ENCODE measurements around the gene ECD. TPM values are rescaled to one million over a fixed set of nuclear protein-coding genes. Genes with fewer than 3 reads are reported as not detected.
A peak's percentile ranks its signal among the peaks of the same experiment; 100 is the strongest.

The ECD gene
- polyA plus RNA-seq, 4 donors, result 33.6 to 40.9 (median 37.7) TPM

DNA sequence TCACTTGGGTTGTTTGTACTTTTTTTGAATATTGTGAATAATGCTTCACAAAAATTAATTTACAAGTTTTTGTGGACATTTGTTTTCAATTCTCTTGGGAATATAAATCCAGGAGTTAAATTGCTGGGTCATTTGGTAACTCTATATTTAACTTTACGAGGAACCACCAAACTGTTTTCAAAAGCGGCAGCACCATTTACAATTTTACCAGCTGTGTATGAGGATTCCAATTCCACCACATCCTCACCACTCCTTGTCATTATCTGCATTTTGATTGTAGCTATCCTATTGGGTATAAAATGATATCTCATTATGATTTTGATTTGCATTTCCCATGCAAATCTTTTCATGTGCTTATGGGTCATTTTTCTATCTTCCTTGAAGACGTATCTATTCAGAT is 61.5 kb downstream of the ECD start:
- DNase-seq (ENCODE audit: low read depth in 4 of 4, low spot score in 2 of 4), result no peak

DNA sequence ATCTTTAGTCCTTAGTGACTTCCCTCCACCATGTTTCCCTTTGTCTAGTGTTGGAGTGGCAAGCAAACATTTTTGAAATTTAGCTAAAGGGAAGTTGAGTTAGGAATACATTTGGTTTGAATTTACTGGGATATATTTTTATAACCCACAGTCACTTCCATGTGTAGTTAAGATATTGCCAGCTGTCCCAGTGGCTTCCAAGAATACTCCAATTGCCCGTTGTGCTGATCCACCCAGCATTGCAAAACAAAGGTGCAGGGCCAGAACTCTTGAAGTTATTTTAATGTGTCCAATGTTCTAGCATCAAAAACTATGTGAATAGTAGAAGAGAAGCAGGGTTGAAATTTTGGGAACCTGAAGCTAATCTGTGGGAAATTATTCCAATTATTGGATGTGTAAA is 68.7 kb downstream of the ECD start:
- no peak for DNase-seq (ENCODE audit: low read depth in 4 of 4, low spot score in 2 of 4)

DNA sequence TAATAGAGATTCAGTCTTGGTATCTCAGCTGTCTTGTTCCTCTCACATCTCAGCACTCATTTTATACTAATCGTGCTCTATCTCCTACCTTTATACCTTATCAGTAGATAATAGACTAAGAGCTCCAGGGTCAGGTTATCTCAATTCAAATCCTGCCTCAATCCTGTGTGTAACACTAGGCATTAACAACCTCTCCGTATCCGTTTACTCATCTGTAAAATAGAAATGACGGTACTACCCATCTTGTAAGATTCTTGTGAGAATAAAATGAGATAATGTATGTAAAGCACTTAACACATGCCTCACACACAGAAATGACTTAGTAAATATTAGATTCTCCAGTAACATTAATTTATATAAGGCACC is 70.5 kb downstream of the ECD start:
- DNase-seq (ENCODE audit: low read depth in 4 of 4, low spot score in 2 of 4), result no peak

DNA sequence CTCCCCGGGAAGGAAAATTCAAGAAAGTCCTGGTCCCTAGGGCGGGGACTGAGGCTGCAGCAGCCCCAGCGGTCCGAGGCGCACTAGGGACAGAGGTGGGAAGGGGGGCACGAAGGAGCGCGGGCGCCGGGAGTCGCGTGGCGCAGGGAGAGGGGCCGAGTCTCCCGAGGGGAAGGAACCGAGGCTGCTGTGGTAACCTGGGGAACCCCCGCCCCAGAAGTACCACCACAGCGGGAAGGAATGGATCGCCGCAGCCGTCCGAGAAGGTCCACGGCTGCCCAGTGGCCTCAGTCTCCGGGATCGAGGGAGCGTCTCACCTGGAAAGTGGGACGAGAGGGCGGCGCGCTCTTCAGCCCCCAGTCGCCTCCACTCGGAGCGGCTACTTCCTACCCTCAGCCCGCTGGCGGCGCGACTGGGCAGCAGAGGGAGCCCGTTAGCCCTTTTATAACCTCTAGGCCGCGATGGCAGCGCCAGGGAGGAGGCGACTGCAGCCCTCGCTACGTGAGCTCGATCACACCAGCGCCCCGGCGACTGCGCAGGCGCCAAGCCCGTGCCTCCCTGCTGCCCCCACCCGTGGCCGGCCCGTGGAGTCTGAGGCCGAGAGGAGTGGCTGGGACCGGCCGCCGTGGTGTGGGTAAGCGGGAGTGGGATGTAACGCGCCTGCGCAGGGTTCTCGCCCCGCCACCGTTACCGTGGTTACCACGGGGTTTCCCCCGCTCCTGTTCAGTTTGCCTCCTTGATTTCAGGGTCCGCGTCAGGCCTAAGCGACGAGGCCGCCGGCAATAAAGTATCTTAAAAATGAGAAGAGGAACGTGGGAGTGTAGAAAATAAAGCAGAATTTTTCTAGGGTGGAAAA is 71.1 kb downstream of the ECD start, which contains the start of gene P4HA1:
TSS of gene P4HA1 (minus strand) at position 418 of the 856 bp plus-strand sequence. CDS start 21,983 bp downstream, outside the sequence.
- DNase-seq (ENCODE audit: low read depth in 4 of 4, low spot score in 2 of 4), result peak; percentile 87 to 94 (median 91)

DNA sequence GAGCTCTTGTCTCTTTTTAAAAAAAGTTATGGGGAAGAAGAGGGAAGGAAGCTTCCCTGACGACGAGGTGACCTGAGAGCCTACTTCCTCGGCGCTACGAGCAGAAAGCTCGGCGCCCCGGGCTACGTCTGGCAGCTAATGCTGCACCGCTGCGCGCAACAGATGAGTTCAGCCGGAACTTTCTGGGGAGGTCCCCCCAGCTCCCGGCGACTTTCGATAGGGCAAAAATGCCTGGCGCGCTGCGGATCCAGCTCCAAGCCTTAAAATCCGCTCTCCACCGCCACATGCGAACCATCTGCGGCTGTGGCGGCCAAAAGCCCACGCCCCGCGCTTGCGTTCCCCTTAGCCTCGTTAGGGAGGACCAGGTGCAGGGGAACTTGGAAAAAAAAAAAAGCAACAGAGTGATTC is 71.8 kb downstream of the ECD start:
- peak in 1 of 4 donors; percentile 55 for DNase-seq (ENCODE audit: low read depth in 4 of 4, low spot score in 2 of 4)

DNA sequence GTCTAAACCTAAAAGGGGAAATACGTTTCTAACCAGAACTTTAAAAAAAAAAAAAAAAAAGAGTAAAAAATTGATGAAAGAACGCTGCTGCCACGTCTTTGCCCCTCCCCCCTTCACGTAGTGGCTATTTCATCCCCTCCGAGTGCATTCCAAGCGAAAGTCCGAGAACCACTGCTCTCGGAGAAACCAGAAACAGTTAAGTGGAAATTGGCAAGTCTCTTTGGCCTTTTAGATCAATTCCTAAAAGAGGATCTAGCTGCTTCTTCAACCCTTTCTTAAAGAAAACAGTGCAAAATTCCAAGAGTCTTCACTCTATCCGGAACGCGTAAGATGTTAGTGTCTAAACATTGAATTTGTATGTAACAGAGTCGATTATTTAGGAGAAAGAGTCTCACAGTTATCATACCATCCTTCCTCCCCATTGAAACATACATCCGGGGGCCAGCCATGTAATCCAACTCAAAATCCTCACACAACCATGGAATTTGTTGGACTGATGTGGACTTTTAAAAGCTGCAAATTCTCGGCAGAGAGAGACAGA is 72.3 kb downstream of the ECD start:
- DNase-seq (ENCODE audit: low read depth in 4 of 4, low spot score in 2 of 4), result peak in 3 of 4 donors; percentile 65 to 89 (median 67)

DNA sequence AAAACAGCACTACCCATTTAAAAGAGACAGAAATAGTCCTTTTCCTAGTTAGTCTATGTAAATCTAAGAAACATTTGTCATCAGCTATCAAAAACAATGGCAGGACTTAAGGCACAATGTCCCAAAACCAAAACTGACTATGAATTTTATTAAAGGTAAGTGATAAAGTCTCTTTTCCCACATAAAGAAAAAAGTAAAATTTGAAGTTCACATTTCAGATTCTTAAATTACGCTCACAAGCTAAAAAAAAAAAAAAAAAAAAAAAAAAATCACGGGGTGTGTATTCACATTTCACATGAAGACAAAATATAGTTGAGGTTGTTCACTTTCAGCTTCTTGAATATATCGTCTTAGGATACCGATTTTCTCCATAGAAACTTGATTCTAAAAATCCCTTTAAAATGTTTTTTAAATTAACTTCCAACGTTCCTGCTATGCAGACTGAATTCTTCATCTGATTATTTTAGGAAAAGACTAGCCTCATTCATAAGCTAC is 72.8 kb downstream of the ECD start:
- peak in 1 of 4 donors; percentile 52 for DNase-seq (ENCODE audit: low read depth in 4 of 4, low spot score in 2 of 4)

DNA sequence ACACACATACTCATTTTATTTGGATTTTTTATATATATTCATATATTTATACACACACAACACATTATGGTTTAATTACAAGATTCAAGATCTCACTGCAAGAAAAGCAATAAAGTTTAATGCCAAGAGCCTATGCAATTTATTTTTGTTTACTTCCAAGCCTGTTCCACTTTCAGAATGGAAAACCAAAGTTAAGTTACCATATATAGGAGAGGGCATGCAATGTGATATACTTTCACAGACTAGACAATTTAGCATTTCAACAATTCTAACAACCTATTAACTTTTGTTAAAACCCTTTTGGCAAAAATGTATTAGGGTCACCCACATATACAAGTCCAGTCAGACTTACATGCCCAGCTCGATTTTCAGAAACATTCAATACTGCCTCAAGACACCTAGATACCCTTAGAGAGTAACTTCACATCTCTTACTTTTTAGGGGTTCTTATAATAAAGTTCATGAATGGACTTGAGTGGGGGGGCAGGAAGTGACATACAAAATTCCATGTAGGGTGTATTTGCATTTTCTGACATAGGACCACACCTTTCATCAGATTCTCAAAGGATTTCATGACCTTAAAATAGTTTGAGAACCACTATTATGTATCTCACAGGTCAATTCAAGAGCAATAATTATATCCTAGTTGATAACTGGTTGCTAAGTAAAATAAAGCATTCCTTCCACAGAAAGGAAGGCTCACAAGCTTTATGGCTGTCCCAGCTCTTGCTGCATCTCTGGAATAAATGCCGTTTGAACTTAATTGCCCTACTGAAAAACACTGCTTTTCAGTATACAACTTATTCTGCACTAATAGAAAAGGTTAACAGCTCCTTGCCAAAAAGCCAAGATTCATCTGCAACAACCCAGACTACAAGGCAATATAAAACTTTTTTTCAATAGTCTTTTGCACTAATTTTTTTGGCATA is 73.6 kb downstream of the ECD start:
- no peak for DNase-seq (ENCODE audit: low read depth in 4 of 4, low spot score in 2 of 4)

DNA sequence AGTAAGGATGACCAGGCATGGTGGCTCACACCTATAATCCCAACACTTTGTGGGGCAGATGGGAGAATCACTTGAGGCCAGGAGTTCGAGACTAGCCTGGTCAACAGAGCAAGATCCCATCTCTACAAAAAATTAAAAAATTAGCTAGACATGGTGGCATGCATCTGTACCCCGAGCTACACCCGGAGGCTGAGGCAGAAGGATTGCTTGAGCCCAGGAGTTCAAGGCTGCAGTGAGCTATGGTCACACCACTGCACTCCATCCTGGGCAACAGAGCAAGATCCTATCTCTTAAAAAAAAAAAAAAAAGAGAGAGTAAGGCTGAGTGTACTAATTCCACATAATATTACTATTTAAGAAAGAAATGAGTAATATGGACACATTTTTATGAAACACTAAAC is 75.0 kb downstream of the ECD start:
- DNase-seq (ENCODE audit: low read depth in 4 of 4, low spot score in 2 of 4), result no peak

DNA sequence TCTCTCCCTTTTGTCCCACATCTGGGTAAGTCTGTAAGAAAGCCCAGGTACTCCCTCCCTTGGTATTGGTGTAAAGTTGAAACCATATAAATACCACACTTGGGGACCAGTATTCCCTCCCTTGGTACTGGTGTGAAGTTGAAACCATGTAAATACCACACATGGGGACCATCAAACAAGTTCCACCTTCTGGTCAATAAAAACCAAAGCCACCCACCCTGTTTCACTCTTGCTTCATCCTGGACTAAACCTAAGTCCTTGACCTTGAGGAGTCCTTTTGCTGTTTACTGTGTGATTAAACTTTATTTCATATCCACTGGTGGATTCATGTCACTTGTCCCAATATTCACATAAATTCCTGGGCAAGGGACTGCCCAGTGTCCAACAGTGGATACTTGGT is 79.5 kb downstream of the ECD start:
- DNase-seq (ENCODE audit: low read depth in 4 of 4, low spot score in 2 of 4), result no peak

DNA sequence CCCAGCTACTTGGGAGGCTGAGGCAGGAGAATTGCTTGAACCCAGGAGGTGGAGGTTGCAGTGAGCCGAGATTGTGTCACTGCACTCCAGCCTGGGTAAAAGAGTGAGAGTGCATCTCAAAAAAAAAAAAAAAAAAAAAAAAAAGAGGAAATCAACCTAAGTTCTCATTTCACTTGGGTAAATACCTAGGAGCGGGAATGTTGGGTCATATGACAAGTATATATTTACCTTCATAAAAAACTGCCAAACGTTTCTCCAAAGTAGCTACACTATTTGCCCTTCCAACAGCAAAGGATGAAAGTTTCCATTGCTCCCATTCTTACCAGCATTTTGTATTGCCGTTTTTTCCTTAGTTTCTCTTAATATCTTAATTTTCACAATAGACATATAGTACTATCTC is 81.0 kb downstream of the ECD start:
- no peak for DNase-seq (ENCODE audit: low read depth in 4 of 4, low spot score in 2 of 4)

DNA sequence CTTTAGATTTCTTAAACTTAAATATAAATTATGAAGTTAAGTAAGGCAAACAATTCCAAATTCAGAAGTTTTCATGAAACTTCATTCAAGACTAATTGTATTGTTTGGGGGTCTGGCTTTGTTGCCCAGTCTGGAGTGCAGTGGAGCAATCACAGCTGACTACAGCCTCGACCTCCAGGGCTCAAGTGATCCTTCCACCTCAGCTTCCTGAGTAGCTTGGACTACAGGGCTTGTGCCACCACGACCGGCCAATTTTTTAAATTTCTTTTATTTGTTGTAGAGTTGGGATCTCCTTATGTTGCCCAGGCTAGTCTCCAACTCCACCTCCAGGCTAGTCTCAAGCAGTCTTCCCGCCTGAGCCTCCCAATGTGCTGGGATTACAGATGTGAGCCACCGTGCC is 83.6 kb downstream of the ECD start:
- DNase-seq (ENCODE audit: low read depth in 4 of 4, low spot score in 2 of 4), result no peak

Other genes starting within 250 kb of the ECD start
- 1 to 10 TPM; 5.6 to 8.7 (median 6.6) TPM for gene PLA2G12B, start 213.2 kb downstream of the ECD start, polyA plus RNA-seq (ENCODE audit: insufficient read length in 4 of 4)
- gene P4HA1, start 71.1 kb downstream of the ECD start, polyA plus RNA-seq (ENCODE audit: insufficient read length in 4 of 4), result 100 to 1,000 TPM in 1 of 4 donors, 10 to 100 TPM in 3; 67.5 to 101 (median 82.6) TPM
- gene NUDT13, start 57.6 kb downstream of the ECD start, polyA plus RNA-seq (ENCODE audit: insufficient read length in 4 of 4), result 10 to 100 TPM in 1 of 4 donors, 1 to 10 TPM in 3; 4.1 to 10.1 (median 6.1) TPM
- gene FAM149B1, start 111 bp upstream of the ECD start, polyA plus RNA-seq (ENCODE audit: insufficient read length in 4 of 4), result 10 to 100 TPM; 33.4 to 56.7 (median 46.6) TPM
- gene DNAJC9, start 79.2 kb upstream of the ECD start, polyA plus RNA-seq (ENCODE audit: insufficient read length in 4 of 4), result 10 to 100 TPM; 27.8 to 39.3 (median 35.0) TPM
- 10 to 100 TPM; 77.4 to 96.8 (median 86.0) TPM for gene MRPS16, start 84.6 kb upstream of the ECD start, polyA plus RNA-seq (ENCODE audit: insufficient read length in 4 of 4)
- gene CFAP70, start 190.9 kb upstream of the ECD start, polyA plus RNA-seq (ENCODE audit: insufficient read length in 4 of 4), result 10 to 100 TPM; 10.0 to 29.8 (median 16.4) TPM
- gene ANXA7, start 246.1 kb upstream of the ECD start, polyA plus RNA-seq (ENCODE audit: insufficient read length in 4 of 4), result 10 to 100 TPM; 81.2 to 99.3 (median 88.2) TPM

Data from left renal cortex interstitium (tissue), 4 donors.